Activated naive CD4-positive, alpha-beta T cell treated with anti-CD3 and anti-CD28 coated beads, Interleukin-2, amount 50 U/mL, for 16 hours (primary cell): ENCODE measurements around the gene PFKFB3.
"Not testable (repeated sequence)": the region's sequence is repeated elsewhere in the genome, so short reads cannot be mapped to it uniquely, and the experiment has no call there.

Source experiments
- DNase-seq: peaks from one replicate; pipeline ENCODE4 v3.0.0-alpha.2; 2020

The PFKFB3 gene

DNA sequence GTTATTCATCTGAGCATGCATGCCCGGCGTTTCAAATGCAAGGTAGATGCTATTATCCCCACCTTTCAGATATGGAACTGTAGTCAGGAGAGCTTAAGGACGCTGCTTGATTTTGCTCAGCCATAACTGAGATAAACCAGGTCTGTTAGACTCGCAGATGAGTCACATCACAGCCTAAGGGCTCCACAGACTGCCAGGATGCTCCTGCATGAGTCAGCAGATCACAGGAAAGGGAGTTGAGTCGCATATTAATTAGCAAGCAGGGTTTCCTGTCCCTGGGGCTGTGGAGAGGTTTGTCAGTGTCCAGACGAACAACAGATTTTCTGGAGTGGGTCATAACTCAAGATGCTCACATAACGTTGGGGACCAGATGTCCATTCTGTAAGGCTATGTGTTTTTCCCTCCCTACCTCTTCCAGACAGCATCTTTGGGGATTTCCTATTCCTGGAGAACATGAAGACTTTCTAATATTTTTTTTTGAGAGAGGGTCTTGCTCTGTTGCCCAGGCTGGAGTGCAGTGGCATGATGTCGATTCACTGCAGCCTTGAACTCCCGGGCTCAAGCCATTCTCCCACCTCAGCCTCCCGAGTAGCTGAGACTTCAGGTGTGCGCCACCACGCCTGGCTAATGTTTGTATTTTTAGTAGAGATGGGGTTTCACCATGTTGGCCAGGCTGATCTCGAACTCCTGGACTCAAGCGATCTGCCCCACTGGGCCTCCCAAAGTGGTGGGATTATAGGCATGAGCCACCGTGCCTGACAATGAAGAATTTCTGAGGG, 36.7 kb downstream of the PFKFB3 start:
- DNase-seq: peak; percentile 59

DNA sequence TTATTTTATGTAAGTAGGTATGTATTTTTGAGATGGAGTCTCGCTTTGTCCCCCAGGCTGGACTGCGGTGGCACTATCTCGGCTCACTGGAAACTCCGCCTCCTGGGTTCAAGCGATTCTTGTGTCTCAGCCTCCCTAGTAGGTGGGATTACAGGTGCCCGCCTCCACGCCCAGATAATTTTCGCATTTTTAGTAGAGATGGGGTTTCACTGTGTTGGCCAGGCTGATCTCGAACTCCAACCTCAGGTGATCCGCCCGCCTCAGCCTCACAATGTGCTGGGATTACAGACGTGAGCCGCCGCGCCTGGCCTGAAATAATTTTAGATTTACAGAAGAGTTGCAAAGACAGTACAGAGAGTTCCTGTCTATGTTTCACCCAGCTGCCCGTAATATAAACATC, 37.5 kb downstream of the PFKFB3 start:
- DNase-seq: no peak

DNA sequence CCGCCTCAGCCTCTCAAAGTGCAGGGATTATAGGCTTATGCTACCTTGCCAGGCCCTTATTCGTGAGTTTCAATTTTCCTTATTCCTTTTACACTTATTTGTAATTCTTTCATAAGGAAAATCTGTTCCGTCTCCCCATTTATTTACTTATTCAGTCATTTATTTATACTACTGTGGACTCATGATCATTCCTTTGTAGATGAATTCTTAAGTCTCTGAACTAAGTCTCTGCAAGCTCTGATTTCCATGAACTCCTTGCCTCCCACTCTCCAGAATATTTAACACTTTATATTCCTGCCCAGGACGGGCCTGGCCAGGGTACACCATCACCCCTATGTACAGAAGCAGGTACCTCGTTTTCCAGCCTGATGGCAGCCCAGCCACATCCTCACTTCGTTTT, 39.4 kb downstream of the PFKFB3 start:
- no peak for DNase-seq

DNA sequence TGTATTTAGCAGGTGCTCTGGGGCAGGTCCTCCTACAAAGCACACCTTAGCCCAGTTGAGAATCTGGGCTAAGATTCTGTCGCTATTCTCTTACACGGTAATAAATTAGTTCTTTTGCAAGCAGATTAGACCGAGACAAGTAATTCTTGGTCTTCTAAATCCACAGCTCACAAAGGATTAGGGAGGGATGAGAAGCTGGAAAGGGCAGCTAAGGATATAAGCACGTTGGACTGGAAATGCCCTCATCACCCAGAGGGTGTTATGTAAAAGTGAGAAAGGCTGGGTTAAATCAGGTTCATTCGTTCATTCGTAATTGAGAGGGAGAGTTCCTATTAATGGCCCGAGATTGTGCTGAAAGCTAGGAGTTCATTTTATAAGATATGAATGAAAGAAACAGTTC, 41.8 kb downstream of the PFKFB3 start:
- no peak for DNase-seq

DNA sequence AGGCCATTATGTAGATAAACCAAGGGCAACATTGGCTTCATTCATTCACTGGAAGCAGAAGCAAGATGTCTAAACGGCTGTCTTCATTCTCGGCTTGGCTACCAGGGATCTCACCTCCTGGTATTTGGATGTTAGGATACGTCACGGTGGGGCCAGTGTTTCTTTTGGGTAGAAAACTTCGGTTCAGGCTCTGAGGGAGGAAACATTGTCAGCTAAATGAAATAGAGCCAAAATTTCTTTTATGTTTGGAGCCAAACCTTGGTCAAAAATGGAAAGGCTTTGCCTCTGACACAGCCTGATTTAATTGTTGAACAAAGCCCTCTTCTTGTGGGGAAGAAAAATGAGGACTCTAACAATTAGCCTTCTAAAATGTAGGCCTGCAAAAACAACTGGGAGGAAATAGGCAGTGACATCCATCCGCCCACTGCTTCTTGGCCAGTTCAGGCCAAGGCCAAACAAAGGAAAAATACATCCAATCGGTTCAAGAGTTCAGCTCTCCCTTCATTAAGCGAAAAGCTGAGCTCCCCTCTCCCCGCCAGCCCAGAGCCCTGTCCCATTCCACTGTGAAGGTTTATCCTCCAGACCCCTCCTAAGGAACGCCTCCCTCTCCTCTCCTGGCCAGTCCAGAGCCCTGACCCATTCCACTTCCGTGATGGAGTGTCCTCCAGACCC, 44.4 kb downstream of the PFKFB3 start:
- no peak for DNase-seq

DNA sequence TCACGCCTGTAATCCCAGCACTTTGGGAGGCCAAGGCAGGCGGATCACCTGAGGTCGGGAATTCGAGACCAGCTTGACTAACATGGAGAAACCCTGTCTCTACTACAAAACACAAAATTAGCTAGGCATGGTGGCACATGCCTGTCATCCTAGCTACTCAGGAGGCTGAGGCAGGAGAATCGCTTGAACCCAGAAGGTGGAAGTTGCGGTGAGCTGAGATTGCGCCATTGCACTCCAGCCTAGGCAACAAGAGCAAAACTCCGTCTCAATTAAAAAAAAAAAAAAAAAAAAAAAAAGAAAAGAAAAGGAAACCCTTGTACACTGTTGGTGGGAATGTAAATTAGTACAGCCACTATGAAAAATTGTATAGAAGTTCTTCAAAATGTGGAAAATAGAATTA, 46.2 kb downstream of the PFKFB3 start:
- DNase-seq: not testable (repeated sequence)

DNA sequence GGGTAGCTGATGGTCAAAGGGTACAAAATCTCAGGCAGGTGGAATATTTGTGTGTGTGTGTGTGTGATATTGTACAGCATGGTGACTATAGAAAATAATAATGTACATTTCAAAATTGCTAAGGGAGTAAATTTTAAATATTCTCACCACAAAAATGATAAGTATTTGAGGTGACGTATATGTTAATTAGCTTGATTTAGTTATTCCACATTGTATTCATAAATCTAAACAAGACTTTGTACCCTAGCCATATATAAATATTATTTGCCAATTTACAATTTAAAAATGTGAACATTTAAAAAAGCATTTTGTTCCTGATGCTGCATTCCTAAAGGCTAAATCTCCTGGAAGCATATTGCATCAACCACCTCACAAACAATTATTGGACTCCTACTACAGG, 47.0 kb downstream of the PFKFB3 start:
- DNase-seq: no peak

DNA sequence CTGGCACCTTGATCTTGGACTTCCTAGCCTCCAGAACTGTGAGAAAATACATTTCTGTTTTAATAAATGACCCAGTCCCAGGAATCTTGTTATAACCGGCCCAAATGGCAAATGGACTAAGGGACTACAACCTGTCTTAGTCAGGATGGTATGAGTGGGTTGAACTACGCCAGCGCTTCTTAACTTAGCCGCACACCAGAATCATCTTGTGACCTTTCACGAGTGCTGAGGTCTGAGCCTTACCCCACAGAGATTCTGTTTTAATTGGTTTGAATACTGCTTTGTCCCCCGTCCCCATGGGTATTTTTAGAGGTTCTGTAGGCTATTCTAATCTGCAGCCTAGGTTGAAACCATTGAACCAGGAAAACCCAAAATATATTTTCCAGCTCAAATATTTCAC, 48.0 kb downstream of the PFKFB3 start:
- DNase-seq: no peak

DNA sequence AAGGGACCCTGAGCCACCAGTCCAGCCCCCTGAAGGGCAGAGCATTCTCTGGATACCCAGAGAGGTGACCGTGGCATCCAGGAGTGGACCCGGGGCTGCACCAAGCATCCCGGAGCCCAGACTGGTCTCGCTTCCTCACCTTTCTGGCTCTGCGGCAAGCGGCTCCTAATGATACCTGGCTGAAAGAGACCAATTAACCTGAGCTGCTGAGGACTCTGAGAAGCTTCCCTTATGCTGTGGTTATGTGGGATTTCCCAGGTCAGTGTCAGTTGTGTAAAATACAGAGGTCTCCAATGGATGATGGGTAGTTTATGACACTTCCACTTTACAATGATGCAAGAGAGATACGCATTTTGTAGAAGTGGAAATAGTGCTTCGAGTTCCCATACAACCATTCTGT, 51.5 kb downstream of the PFKFB3 start:
- DNase-seq: no peak

DNA sequence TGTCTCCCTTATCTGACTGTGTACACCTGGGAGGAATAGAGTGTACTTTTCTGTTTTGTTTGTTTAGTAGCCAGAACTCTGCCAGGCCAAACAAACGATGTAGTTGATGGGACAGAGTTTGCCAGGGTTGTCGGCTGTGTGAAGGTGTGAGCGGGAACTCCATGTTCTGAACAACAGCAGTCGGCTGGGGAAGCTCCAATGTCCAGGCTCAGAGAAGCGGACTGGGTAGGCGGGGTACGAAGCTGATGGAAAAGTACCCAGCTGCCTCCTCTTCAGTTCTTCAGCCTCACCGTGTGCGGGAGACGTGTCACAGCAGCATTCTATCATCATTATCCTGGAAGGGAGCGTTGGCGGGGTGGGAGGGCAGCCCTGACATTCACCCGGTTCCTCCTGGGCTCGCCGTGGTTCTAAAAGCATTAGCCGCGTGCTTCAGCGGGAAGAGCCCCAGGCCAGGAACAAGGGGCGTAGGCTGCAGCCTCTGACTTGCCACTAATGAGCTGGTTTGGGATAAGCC, 52.9 kb downstream of the PFKFB3 start:
- no peak for DNase-seq

DNA sequence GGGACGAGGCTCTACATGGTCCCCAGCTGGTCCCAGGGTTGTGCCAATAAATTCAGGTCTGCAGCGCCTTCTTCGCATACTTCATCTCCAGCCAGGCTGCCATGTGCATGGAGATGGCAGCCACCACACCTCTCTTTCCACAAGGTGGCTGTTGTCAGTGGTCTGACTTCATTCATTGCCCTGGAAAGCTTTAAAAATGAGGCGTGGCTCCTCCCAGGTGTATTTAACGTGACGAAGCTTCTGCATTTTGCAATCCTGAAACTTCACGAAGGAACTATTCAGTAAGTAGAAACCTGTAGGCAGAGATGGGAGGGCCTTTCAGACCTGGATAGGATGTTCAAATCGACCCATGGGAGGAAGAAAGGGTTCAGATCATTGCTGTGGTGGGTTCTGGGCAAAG, 53.7 kb downstream of the PFKFB3 start:
- DNase-seq: no peak

DNA sequence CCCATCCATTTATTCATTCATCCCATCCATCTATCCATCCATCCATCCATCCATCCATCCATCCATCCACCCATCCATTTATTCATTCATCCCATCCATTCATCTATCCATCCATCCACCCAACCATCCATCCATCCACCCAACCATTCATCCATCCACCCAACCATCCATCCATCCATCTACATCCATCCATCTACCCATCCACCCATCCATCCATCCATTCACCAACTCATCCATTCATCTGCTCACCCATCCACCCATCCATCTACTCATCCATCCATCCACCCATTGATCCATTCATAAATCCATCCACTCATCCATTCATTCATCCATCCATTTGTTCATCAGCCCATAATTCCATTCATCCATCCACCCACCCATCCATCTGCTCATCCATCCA, 56.4 kb downstream of the PFKFB3 start:
- DNase-seq: no peak

DNA sequence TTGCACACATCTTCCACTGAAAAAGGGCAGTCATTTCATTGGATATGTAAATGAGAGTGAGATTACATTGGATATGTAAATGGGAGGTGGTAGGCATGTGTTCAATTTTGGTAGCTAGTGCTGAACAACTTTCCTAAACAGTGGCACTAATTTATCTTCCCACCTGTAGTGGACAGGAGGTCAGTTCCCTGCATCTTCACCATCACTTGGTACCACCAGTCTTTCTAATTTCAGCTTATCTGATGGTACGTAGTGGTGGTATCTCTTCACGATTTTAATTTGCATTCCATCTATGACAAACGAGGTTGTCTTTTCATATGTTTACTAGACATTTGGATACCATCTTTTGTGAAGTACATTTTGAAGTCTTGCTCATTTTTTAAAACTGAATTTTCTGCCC, 58.1 kb downstream of the PFKFB3 start:
- no peak for DNase-seq

DNA sequence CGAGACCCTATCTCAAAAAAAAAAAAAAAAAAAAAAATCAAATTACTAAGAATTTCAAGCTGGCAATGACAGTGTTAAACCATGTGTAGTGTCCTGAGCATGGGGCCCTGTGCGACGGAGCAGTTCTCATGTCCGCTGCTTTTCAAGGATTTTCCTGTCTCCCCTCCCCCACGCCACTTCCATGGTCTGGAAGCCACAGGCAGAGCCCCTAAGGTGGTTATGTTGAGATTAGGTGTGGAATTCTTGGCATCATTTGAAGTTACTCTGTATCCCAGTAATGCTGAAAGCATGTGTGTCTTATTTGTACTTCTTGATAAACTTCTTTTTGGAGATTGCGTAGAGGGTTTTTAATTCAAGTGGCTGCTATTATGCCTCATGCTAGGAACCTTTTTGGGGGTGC, 65.2 kb downstream of the PFKFB3 start:
- no peak for DNase-seq

DNA sequence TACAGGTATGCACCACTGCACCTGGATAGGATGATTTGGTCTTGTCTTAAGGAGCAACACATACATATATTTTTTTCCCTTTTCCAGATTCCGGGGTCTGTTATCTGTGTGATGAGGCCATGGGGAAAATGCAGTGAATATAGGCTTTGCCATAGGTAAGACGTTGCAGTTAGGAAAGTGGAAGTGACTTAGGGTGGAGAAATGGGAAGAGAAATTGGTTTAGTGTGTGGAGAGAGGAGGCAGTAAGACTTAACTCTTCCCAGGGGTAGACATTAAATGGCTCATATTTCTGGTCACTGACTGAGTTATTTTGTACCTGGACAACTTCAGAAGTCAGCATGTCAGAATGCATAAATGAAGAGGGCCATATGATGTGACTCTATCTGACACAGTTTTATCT, 66.7 kb downstream of the PFKFB3 start:
- DNase-seq: no peak

DNA sequence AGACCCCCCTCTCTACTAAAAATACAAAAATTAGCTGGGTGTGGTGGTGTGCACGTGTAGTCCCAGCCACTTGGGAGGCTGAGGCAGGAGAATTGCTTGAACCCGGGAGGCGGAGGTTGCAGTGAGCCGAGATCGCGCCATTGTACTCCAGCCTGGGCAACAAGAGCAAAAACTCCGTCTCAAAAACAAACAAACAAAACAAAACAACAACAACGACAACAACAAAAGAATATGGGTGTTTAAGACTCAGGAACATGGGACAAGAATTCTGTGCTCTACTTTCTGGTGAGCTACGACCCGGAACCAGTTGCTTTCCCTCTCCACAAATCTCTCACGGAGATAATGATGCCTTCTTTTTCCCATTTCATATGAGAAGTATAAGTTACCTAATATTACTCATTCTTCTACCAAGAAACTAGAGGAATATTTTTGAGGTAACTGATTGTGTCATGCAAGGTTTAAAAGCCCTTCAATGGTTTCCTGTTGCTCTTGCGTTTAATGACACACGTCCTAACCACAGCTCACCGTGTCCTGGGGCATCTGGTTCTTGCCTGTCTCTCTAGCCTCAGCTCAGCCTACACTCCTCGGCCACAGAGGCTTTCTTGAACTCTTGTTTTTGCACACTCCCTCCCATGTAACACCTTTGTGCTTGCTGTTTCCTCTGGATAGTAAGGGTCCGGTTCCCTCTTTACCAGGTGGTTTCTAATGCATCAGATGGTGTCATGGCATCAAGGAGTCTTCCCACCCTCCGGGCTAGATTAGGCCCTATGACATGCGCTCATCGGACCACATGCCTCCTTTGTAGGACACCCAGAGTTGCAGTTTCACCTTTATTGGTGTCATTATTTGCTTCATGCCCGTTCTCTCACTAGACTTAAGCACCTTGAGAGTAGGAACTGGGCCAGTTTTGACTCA, 67.5 kb downstream of the PFKFB3 start:
- peak; percentile 53 for DNase-seq

DNA sequence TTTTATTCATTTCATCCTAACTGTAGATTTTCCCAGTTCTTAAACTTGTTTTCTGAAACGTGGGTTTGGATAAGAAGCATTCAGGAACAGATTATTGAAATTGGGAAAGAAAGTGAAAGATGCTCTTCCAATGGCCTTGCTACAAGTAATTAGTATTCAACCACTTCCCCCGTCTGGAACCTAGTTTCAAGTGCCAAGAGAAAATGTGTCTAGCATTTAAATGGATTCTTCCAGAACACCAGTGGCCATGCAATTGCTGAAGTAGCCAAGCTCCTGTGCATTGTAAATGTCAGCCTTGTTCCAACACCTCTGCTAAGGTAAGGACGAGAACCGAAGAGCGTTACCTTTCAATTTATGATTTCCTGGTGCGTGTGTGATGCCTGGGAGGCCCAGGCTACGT, 68.2 kb downstream of the PFKFB3 start:
- no peak for DNase-seq

DNA sequence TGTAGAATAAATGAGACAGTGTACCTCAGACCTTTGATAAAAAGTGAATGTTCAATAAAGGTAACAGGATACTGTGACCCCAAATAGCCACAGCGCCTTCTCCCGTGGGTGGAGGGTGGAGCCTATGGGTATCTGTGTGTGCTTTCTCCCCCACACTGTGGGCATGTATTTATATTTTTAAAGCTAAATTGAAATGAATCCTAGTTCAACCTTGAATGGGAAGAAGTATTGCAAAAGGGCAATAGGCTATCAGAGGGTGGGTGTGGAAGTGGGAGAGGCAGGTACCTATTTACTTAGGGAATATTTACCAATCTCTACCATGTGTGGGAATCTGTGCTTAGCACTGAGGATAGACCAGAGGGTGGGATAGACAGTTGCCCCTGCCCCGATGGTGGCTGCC, 68.9 kb downstream of the PFKFB3 start:
- DNase-seq: no peak

DNA sequence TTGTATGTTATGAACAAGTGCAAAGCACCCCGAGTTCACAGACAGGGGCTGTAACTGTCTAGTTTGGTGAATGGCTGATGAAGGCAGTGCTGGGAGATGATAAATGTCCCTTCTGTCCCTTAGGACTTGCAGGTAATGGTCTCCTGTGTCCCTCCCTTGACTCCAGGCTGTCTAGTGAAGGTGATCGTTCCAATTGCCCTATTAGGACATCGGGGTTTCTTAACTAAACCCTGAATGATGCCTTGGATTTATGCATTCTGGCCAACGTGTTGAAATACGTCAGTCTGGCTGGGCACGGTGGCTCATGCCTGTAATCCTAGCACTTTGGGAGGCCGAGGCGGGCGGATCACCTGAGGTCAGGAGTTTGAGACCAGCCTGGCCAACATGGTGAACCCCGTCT, 69.4 kb downstream of the PFKFB3 start:
- no peak for DNase-seq

DNA sequence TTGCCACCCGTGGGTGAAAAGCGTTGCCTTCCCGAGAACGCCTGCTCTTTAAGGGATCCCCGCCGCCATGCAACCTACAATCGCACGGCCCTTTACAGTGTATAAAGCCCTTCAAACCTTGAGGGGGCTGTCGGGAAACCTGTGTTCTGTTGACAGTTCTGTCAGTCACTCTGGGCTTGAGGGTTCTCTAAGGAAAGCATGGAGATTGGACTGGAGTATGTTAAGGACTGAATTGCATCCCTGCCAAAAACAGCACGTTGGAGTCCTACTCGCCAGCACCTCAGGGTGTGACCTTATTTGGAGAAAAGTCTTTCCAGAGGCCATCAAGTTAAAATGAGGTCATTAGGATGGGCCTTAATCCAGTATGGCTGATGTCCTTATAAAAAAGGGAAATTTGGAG, 70.6 kb downstream of the PFKFB3 start:
- no peak for DNase-seq

DNA sequence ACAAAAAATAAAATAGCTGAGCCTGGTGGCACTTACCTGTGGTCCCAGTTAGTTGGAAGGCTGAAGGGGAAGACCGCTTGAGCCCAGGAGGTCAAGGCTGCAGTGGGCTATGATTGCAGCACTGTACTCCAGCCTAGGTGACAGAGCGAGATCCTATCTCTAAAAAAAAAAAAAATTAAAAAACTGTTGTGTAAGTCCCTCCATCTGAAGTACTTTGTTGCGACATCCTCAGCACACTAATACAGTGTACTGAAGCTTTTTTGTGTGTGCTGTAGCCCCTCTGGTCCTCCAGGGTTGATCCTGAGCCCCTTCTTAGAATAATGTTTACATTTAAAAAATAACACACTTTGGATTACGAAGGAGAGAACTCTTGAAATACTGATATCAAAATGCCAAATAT, 71.3 kb downstream of the PFKFB3 start:
- no peak for DNase-seq

DNA sequence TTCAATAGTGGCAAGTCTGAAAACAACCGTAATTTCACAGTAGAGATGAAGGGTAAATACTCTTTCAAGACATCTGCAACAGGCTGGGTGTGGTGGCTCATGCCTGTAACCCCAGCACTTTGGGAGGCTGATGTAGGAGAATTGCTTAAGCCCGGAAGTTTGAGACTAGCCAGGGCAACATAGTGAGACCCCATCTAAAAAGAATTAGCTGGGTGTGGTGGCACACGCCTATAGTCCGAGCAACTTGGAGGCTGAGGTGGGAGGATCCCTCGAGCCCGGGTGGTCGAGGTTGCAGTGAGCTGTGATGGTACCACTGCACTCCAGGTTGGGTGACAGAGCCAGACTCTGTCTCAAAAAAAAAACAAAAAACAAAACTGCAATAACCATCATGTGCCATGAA, 71.8 kb downstream of the PFKFB3 start:
- no peak for DNase-seq
